K562 (cell line): ENCODE results near the gene MARCHF3.

Experiments used
- KAT8 ChIP-seq: fragments of 450-650 bp; IDR thresholded peaks from 2 replicates; pipeline ENCODE4 v1.6.1; 2016; ENCODE audit warnings: low read depth, mild to moderate bottlenecking
- MXI1 ChIP-seq: IDR thresholded peaks from 2 replicates; pipeline ENCODE4 v1.6.1; 2011; ENCODE audit warnings: low read depth, mild to moderate bottlenecking, improper control_type of control experiment, low read length
- MYC ChIP-seq, 2 experiments: fragments of 250-450 bp in 1 of 2; sonication (Bioruptor Pico) in 1 of 2; IDR thresholded peaks; 2 replicates each; pipeline versions ENCODE4 v1.5.1 to v1.6.1; 2012 to 2021; ENCODE audit warnings: low read depth in 2 of 2, borderline replicate concordance in 1 of 2, improper control_type of control experiment in 1 of 2, low read length in 1 of 2, mild to moderate bottlenecking in 1 of 2, moderate library complexity in 1 of 2
- POLR2A ChIP-seq: fragments of 450-650 bp; conservative IDR thresholded peaks from 2 replicates; pipeline ENCODE4 v1.6.1; 2016
- SAFB2 ChIP-seq: fragments of 200-400 bp; formaldehyde crosslinking; IDR thresholded peaks from 2 replicates; pipeline ENCODE4 v1.6.1; 2018; ENCODE audit warnings: borderline replicate concordance, low read length, low read depth, moderate library complexity; ENCODE audit not compliant: severe bottlenecking
- ZBTB7A ChIP-seq: IDR thresholded peaks from 2 replicates; pipeline ENCODE4 v1.6.1; 2011; ENCODE audit warnings: low read depth, mild to moderate bottlenecking, low read length, moderate library complexity, borderline replicate concordance; ENCODE audit not compliant: control insufficient read depth
- ZNF12 ChIP-seq: sonication (generic); formaldehyde crosslinking; IDR thresholded peaks from 2 replicates; pipeline ENCODE4 v1.4.0; 2020; ENCODE audit warnings: mild to moderate bottlenecking, missing genetic modification reagents
- ZSCAN29 ChIP-seq: fragments of 450-650 bp; IDR thresholded peaks from 2 replicates; pipeline ENCODE4 v1.6.1; 2017
- TF ChIP-seq, protein P1 (sequence below), 3 experiments: fragments of 200-800 bp in 1 of 3; fragments of 250-450 bp in 1 of 3; fragments of 450-650 bp in 1 of 3; sonication (Bioruptor Pico) in 1 of 3; sonication (Bioruptor generic) in 1 of 3; formaldehyde crosslinking in 1 of 3; IDR thresholded peaks; 2 replicates each; pipeline versions ENCODE4 v1.6.1 to v1.8.0; 2016 to 2022; ENCODE audit warnings: mild to moderate bottlenecking in 2 of 3, missing genetic modification characterization in 2 of 3, missing compliant biosample characterization in 1 of 3, moderate library complexity in 1 of 3
- TF ChIP-seq, protein P2 (sequence below), 3 experiments: IDR thresholded peaks in 2 of 3; conservative IDR thresholded peaks in 1 of 3; 2 replicates each; pipeline ENCODE4 v1.5.1; 2011 to 2012; ENCODE audit warnings: low read length in 3 of 3, mild to moderate bottlenecking in 3 of 3, control low read depth in 2 of 3, improper control_type of control experiment in 1 of 3, inconsistent platforms in 1 of 3, low read depth in 1 of 3, mixed read lengths in 1 of 3, moderate library complexity in 1 of 3; ENCODE audit not compliant: insufficient read depth in 2 of 3
- TF ChIP-seq, protein P3 (sequence below): fragments of 250-450 bp; sonication (Bioruptor Pico); IDR thresholded peaks from 2 replicates; pipeline ENCODE4 v1.8.0; 2021; ENCODE audit warnings: mild to moderate bottlenecking, moderate library complexity
- TF ChIP-seq, protein P4 (sequence below): sonication (generic); formaldehyde crosslinking; IDR thresholded peaks from 2 replicates; pipeline ENCODE4 v1.8.0; 2022; ENCODE audit warnings: missing genetic modification reagents, mild to moderate bottlenecking, moderate library complexity, borderline replicate concordance
- TF ChIP-seq, protein P5 (sequence below): sonication (generic); formaldehyde crosslinking; IDR thresholded peaks from 2 replicates; pipeline ENCODE4 v1.8.0; 2023; ENCODE audit warnings: mild to moderate bottlenecking, missing genetic modification reagents

DNA sequence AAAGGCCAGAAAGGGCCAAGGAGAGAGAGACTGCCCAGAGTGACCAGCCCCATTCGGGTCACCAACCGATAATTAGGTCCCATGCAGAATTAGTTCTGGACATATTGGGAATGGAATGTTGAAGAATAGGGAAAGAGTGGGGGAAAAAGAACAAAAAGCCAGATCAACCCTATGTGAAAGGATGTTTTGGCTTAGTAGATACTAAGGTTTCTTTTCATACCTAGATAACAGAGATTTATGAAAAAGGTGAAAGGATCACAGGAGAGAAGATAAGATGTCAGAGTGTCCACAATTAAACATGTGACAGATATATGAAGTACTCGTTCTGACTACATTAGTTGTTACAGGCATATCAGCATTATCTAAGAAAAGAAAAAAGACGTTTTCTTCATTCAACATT is 52.1 kb downstream of the MARCHF3 start:
- TF ChIP-seq, protein P1, sequence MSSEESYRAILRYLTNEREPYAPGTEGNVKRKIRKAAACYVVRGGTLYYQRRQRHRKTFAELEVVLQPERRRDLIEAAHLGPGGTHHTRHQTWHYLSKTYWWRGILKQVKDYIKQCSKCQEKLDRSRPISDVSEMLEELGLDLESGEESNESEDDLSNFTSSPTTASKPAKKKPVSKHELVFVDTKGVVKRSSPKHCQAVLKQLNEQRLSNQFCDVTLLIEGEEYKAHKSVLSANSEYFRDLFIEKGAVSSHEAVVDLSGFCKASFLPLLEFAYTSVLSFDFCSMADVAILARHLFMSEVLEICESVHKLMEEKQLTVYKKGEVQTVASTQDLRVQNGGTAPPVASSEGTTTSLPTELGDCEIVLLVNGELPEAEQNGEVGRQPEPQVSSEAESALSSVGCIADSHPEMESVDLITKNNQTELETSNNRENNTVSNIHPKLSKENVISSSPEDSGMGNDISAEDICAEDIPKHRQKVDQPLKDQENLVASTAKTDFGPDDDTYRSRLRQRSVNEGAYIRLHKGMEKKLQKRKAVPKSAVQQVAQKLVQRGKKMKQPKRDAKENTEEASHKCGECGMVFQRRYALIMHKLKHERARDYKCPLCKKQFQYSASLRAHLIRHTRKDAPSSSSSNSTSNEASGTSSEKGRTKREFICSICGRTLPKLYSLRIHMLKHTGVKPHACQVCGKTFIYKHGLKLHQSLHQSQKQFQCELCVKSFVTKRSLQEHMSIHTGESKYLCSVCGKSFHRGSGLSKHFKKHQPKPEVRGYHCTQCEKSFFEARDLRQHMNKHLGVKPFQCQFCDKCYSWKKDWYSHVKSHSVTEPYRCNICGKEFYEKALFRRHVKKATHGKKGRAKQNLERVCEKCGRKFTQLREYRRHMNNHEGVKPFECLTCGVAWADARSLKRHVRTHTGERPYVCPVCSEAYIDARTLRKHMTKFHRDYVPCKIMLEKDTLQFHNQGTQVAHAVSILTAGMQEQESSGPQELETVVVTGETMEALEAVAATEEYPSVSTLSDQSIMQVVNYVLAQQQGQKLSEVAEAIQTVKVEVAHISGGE (CRISPR knock-in tag; IDR thresholded peaks at IDR 0.05): no peak
- TF ChIP-seq, protein P2, sequence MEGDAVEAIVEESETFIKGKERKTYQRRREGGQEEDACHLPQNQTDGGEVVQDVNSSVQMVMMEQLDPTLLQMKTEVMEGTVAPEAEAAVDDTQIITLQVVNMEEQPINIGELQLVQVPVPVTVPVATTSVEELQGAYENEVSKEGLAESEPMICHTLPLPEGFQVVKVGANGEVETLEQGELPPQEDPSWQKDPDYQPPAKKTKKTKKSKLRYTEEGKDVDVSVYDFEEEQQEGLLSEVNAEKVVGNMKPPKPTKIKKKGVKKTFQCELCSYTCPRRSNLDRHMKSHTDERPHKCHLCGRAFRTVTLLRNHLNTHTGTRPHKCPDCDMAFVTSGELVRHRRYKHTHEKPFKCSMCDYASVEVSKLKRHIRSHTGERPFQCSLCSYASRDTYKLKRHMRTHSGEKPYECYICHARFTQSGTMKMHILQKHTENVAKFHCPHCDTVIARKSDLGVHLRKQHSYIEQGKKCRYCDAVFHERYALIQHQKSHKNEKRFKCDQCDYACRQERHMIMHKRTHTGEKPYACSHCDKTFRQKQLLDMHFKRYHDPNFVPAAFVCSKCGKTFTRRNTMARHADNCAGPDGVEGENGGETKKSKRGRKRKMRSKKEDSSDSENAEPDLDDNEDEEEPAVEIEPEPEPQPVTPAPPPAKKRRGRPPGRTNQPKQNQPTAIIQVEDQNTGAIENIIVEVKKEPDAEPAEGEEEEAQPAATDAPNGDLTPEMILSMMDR (IDR thresholded peaks at IDR 0.05 in 2 of 3, conservative IDR thresholded peaks at IDR 0.05 in 1 of 3; ENCODE audit: insufficient read depth in 2 of 3, low read depth in 1 of 3, low read length in 3 of 3): no peak
- TF ChIP-seq KAT8: no peak
- TF ChIP-seq, protein P3, sequence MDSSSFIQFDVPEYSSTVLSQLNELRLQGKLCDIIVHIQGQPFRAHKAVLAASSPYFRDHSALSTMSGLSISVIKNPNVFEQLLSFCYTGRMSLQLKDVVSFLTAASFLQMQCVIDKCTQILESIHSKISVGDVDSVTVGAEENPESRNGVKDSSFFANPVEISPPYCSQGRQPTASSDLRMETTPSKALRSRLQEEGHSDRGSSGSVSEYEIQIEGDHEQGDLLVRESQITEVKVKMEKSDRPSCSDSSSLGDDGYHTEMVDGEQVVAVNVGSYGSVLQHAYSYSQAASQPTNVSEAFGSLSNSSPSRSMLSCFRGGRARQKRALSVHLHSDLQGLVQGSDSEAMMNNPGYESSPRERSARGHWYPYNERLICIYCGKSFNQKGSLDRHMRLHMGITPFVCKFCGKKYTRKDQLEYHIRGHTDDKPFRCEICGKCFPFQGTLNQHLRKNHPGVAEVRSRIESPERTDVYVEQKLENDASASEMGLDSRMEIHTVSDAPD (CRISPR knock-in tag): no peak
- TF ChIP-seq SAFB2: no peak
- TF ChIP-seq, protein P4, sequence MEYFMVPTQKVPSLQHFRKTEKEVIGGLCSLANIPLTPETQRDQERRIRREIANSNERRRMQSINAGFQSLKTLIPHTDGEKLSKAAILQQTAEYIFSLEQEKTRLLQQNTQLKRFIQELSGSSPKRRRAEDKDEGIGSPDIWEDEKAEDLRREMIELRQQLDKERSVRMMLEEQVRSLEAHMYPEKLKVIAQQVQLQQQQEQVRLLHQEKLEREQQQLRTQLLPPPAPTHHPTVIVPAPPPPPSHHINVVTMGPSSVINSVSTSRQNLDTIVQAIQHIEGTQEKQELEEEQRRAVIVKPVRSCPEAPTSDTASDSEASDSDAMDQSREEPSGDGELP (CRISPR knock-in tag): no peak
- no peak for TF ChIP-seq ZNF12
- TF ChIP-seq MYC (IDR thresholded peaks at IDR 0.05; ENCODE audit: low read depth, low read length): no peak
- TF ChIP-seq MYC (CRISPR knock-in tag; IDR thresholded peaks at IDR 0.05; ENCODE audit: borderline replicate concordance, low read depth): no peak
- TF ChIP-seq POLR2A: no peak
- no peak for TF ChIP-seq ZSCAN29
- TF ChIP-seq, protein P5, sequence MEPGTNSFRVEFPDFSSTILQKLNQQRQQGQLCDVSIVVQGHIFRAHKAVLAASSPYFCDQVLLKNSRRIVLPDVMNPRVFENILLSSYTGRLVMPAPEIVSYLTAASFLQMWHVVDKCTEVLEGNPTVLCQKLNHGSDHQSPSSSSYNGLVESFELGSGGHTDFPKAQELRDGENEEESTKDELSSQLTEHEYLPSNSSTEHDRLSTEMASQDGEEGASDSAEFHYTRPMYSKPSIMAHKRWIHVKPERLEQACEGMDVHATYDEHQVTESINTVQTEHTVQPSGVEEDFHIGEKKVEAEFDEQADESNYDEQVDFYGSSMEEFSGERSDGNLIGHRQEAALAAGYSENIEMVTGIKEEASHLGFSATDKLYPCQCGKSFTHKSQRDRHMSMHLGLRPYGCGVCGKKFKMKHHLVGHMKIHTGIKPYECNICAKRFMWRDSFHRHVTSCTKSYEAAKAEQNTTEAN (CRISPR knock-in tag): no peak
- no peak for TF ChIP-seq MXI1
- TF ChIP-seq ZBTB7A: no peak
